Globus pallidus (tissue), 1 donor: Measurements from ENCODE around the gene MYH14.

Experiments used
- DNase-seq: peaks from one replicate; pipeline ENCODE4 v3.0.0-alpha.2; 2015; ENCODE audit warnings: low spot score

Gene MYH14

GRCh38 chr19:50261446-50261970 lies 58.1 kb downstream of the MYH14 start:
- DNase-seq: no peak

DNA sequence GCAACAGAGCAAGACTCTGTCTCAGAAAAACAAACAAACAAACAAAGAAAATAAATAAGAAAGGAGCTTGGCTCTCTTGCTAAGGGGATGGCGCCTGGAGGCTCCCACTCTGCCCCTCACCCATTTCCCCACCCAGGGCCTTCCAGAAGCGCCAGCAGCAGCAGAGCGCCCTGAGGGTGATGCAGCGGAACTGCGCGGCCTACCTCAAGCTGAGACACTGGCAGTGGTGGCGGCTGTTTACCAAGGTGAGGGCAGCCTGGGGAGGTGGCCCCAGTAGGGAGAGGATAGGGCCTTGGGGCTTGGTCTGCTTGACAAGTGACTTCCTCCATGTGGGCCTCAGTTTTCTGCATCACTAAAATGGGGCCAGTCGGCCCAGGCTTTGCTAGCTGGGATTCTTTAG lies 59.8 kb downstream of the MYH14 start:
- no peak for DNase-seq

- no peak for DNase-seq
Measured at GRCh38 chr19:50264483-50265186, 61.2 kb downstream of the MYH14 start.

DNA sequence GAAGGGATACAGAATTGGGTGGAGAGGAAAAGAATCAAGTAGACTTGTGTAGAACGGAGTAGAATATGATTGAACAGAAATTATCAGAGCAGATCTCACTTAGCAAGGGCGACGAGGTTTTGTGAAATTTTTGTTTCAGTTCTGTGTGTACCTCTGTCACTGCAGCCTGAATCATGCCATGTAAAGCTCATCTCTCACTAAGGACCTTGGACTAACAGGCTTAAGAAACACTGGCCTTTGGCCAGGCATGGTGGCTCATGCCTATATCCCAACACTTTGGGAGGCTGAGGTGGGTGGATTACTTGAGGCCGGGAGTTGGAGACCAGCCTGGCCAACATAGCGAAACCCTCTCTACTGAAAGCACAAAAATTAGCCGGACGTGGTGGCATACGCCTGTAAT lies 62.6 kb downstream of the MYH14 start:
- DNase-seq: no peak

GRCh38 chr19:50266896-50267295 lies 63.5 kb downstream of the MYH14 start:
- no peak for DNase-seq

GRCh38 chr19:50268041-50268440 lies 64.6 kb downstream of the MYH14 start:
- no peak for DNase-seq

GRCh38 chr19:50268501-50268900 lies 65.1 kb downstream of the MYH14 start:
- no peak for DNase-seq

DNA sequence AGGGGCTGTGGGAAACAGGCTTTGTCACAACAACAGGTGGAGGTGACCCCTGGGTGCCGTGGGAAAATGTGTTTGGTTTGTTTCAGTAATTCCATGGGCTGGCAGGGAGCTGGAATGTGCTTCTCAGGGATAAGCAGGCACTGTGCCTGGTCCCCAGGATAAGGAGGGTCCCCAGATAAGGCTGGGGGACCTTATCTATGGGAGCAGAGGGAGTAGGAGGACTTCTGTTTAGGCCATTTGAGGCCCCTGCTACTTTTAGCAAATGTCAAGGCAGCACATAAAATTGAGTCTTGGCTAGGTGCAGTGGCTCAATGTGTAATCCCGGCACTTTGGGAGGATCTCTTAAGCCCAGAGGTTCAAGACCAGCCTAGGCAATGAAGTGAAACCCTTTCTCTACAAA lies 66.2 kb downstream of the MYH14 start:
- no peak for DNase-seq

GRCh38 chr19:50272263-50272897 lies 69.0 kb downstream of the MYH14 start:
- DNase-seq: no peak

GRCh38 chr19:50273821-50274220 lies 70.4 kb downstream of the MYH14 start:
- DNase-seq: no peak

DNA sequence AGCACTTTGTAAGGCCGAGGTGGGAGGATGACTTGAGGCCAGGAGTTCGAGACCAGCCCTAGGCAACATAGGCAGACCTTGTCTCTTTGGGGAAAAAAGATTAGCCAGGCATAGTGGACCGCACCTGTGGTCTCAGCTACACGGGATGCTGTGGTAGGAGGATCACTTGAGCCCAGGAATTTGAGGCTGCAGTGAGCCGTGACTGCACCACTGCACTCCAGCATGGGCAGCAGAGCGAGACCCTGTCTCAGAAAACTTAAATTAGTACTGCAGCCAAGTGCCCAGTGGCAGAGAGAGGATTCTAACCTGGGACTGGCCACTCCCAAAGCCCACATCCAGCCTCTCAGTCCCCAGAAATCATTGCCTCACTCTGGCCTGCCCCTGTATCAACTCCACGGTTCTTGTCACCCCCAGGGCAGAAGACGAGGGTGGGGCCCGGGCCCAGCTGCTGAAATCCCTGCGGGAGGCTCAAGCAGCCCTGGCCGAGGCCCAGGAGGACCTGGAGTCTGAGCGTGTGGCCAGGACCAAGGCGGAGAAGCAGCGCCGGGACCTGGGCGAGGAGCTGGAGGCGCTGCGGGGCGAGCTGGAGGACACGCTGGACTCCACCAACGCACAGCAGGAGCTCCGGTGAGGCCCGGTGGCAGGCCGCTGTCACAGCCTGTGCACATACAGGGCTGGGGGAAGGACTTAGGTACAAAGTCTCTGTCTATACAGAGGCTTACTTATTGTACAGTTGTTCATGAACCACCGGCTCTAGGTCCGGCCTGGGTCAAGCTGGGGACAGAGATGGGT lies 72.4 kb downstream of the MYH14 start:
- DNase-seq: no peak

GRCh38 chr19:50276370-50277063 lies 73.1 kb downstream of the MYH14 start:
- no peak for DNase-seq

- no peak for DNase-seq
Measured at GRCh38 chr19:50277966-50278580, 74.7 kb downstream of the MYH14 start.

GRCh38 chr19:50280074-50280473 lies 76.7 kb downstream of the MYH14 start:
- DNase-seq: no peak

DNA sequence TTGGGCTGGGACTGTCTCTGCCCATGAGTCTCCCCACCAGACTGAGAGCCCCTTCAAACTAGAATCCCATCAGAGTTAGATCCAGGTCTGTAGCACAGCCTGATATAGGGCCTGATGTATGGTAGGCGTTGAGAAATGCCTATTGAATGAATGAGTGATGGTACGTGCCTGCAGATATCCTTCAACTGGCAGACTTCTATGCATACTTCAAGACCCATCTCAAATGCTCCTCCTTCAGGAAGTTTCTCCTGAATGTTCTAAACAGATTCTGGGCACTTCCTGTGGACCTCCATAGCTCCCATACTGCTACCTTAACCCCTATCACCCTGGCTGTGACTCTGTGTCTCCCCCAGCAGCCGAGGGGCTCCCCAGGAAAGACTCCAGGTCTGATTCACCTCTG lies 77.6 kb downstream of the MYH14 start:
- no peak for DNase-seq

- DNase-seq: no peak
Measured at GRCh38 chr19:50281491-50281890, 78.1 kb downstream of the MYH14 start.

GRCh38 chr19:50285833-50286232 lies 82.4 kb downstream of the MYH14 start:
- no peak for DNase-seq

- DNase-seq: no peak
Measured at GRCh38 chr19:50286443-50286842, 83.0 kb downstream of the MYH14 start.

DNA sequence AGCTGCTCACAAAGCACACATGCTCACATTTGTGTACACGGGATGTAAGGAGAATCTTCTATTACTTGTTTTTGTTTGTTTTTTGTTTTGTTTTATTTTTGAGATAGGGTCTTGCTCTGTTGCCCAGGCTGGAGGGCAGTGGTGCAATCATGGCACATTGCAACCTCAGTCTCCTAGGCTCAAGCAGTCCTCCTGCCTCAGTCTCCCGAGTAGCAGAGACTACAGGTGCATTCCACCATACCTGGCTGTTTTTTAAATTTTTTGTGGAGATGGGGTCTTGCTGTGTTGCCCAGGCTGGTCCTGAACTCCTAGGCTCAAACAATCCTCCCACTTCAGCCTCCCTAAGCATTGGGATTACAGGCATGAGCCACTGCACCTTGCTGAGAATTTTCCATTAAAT lies 83.9 kb downstream of the MYH14 start:
- no peak for DNase-seq

- no peak for DNase-seq
Measured at GRCh38 chr19:50288954-50289353, 85.5 kb downstream of the MYH14 start.

DNA sequence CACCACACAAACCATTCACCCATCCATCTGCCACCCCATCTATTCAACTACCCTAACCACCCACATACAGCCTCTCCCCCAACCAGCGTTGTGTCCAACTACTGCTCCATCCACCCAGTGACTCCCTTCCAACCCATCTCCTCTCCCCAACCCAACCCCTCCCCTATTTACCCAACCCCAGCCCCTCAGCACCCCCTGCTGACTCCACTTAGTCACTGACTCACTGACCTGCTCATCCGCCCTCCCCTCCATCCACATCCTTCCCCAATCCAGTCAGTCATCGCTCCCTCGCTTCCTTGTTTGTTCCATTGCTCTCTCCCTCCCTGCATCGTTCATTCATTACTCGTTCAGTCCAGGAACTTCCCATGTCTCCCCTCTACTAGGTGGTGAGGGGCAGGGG lies 86.6 kb downstream of the MYH14 start:
- no peak for DNase-seq

DNA sequence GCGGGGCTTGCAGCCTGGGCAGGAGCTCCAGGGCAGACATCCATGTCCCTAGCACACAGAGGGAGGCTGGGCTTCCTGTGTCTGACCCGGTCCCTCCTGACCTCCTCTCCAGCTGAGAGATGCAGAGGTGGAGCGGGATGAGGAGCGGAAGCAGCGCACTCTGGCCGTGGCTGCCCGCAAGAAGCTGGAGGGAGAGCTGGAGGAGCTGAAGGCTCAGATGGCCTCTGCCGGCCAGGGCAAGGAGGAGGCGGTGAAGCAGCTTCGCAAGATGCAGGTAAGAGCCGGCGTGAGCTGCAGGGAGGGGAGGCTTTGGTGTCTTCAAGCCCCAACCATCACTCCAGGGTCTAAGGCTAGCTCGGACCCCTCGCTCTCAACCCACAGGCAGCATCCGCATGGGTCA lies 87.4 kb downstream of the MYH14 start:
- no peak for DNase-seq
